Measurements from ENCODE around the gene MED7. TPM values are rescaled to one million over a fixed set of nuclear protein-coding genes. Genes with fewer than 3 reads are reported as not detected.

MED7 gene
- polyA plus RNA-seq, 3 donors = 19.9 to 23.2 (median 20.2) TPM

DNA sequence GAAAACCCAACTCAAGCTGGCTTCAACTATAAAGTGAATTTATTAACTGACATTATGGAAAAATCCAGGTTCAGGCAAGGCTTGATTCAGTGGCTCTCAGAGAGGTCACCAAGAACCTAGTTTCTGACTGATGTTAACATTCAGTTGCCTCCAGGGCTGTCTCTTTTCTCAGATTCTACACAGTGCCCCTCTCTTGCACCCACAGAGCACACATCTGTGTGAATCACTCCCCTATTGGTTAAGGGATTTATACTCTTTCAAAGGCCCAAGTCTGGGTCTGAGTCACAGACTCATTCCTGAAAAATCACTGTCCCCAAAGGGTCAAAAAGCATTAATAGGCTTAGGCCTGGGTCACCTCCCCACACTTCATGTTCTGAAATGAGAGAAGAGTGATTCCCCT is 27.7 kb downstream of the MED7 start:
- no peak for DNase-seq

DNA sequence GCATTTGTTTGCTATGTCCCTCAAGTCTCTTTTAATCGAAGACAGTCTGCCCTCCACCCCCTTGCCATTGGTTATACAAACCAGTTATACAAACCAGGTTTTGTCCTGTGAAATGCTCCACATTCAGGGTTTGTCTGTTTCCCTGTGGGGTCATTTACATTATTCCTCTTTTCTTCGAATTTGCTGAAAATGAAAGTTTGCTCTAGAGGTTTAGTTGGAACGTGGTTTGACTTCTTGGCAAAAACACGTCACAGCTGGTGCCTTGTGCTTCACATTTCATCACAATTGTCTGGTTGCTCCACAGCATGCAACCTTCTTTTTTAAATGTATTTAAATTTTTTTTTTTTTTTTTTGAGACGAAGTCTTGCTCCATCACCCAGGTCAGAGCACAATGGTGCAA is 29.7 kb downstream of the MED7 start:
- DNase-seq = no peak

DNA sequence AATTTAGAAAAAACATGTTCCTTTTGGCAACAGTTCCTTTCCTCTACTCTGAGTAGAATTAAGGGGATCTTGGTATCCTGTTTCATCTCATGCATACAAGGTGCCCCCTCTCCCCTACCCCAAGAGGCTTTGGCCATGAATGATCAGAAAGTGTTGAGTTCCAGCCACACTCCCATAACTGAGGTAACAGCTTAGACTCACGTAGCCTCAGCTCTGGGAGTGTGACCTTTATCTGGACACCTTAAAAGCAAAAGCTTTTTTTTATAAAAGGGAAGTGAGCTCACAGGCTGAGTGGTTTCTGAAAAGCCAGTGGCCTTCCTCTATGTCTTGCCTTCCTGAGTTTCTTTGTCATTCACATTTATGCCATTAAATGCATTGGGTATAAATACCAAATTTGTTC is 32.9 kb downstream of the MED7 start:
- DNase-seq = no peak

DNA sequence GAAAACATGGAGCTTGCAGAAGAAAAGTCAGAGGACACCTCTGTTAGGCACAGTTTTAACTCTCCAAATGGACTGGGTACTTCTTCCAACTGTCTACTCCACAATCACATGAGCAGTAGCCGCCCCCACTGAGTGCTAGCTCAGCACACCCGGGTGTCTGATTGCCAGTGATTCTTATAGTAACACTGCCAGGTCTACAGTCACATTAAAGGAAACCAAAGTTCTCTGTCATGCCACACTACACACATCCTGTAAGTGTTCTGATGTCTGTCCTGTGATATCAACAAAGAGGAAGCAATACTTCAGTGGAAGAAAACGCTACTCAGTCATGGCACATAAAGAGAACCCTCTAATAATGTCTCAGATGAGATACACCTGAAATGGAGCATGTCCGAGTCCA is 33.7 kb downstream of the MED7 start, which contains the start of gene HAVCR2:
TSS of gene HAVCR2 (minus strand) at position 69 of the 400 bp plus-strand sequence. CDS start at position 8, 61 bp downstream.
- DNase-seq = no peak

DNA sequence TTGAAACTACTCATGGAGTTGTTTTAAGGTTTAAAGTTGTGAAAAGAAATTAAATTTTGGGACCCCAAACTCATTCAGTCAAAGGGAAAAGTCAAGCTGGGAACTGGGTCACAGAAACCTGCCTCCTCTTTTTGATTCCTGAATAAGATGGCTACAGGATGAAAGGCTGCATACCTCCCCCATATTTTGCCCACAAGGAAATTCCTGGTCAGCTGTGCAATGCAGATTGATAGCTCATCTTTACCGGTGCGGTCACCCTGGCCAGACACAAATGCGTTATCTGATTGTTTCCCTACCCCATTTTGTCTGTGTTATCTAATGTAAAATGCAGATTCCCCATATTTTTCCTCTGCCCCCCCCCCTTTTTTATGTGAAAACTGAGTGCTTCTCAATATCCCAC is 35.2 kb downstream of the MED7 start:
- no peak for DNase-seq

DNA sequence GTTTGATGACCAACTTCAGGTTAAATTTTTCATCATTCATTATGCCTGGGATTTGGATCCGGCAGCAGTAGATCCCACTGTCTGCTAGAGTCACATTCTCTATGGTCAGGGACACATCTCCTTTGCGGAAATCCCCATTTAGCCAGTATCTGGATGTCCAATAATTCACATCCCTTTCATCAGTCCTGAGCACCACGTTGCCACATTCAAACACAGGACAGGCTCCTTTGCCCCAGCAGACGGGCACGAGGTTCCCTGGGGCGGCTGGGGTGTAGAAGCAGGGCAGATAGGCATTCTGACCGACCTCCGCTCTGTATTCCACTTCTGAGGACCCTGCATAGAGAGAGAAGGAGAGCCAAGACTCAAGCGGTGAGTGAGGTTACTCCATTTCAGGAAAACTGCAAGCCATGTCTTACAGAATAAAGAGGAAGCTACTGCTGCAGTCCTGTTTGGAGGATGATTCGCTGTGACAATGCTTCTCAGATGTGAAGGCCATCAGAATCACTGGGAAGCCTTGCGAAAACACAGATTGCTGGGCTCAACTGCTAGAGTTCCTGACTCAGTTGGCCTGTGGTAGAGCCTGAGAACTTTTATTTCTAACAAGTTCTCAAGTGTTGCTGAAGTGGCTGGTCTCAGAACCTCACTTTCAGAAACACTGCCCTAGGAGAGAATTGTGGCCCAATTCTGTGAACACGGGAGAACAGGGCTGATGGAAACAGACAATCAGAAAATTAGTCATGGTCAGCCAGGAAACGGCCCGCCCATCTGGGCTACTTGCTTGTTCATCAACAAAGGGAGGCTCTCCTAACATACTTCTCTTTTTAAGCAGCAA is 35.8 kb downstream of the MED7 start:
- DNase-seq = no peak

DNA sequence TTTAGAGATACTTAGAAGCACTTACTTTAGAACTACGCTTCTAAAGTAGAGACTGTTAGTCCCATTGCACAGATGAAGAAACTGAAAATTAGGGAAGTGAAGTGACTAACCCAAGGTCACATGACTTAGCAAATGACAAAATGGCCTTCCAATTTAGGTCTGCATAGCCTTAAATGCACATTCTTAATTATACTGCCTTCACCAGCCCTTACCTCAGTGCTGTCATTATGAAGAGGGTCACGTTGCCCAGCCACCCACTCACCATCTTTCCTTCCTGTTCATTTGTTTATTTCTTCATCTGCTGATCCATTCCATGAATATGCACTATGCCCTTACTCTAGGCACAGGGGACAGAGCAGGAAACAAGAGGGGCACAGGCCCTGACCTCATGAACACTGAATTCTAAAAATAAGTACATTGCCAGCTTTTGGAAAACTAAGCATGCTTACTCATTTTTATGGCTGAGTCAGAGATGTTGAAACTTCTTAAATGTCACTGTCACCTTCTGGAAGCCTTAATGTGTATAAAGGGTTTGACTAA is 42.5 kb downstream of the MED7 start:
- DNase-seq = no peak

DNA sequence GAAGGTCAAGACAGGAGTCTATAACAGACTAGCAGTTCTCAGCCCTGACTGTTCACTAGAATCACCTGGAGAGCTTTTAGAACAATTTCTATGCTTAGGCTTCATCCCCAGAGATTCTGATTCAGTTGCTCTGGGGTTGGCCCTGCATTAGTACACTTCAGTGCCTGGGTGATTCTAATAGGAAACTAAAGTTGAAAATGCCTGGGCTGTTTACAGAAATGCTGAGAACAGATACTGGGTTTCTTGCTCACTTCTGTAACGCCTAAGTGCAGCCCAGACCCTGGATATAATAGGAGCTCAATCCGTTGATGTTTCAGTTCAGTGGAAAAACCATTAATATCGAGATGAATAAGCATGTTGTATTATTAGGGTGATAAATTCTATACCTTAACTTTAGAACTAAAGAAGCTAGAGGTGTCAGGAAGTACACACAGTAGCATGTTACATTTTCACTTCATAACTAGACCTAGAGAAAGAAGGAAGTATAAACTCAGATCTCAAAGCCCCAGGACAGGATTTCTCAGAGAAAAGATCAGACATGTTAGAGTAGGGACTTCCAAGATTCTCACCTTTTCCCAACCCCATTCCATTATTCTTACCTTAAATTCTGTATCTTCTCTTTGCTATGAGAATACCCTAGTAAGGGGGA is 54.2 kb downstream of the MED7 start:
- no peak for DNase-seq

Other genes with a start within 250 kb of the MED7 start
- under 1 TPM; 0.16 to 0.95 (median 0.46) TPM for gene TIMD4, start 179.6 kb downstream of the MED7 start, polyA plus RNA-seq (ENCODE audit: insufficient read length in 3 of 3)
- 1 to 10 TPM in 2 of 3 donors, under 1 TPM in 1; 0.70 to 5.8 (median 2.7) TPM for gene HAVCR1, start 83.7 kb downstream of the MED7 start, polyA plus RNA-seq (ENCODE audit: insufficient read length in 3 of 3)
- 10 to 100 TPM in 2 of 3 donors, 1 to 10 TPM in 1; 3.3 to 12.1 (median 11.5) TPM for gene HAVCR2, start 33.8 kb downstream of the MED7 start, polyA plus RNA-seq (ENCODE audit: insufficient read length in 3 of 3)
- gene GARIN3, start 23.4 kb upstream of the MED7 start, polyA plus RNA-seq (ENCODE audit: insufficient read length in 3 of 3) = not detected
- gene ITK, start 38.0 kb upstream of the MED7 start, polyA plus RNA-seq (ENCODE audit: insufficient read length in 3 of 3) = under 1 TPM; 0.22 to 0.49 (median 0.33) TPM
- 100 to 1,000 TPM; 113 to 128 (median 118) TPM for gene CYFIP2, start 123.3 kb upstream of the MED7 start, polyA plus RNA-seq (ENCODE audit: insufficient read length in 3 of 3)